ENCODE data around the gene GDAP2.
"Not testable (repeated sequence)": the region's sequence is repeated elsewhere in the genome, so short reads cannot be mapped to it uniquely, and the experiment has no call there.

GDAP2 gene

DNA sequence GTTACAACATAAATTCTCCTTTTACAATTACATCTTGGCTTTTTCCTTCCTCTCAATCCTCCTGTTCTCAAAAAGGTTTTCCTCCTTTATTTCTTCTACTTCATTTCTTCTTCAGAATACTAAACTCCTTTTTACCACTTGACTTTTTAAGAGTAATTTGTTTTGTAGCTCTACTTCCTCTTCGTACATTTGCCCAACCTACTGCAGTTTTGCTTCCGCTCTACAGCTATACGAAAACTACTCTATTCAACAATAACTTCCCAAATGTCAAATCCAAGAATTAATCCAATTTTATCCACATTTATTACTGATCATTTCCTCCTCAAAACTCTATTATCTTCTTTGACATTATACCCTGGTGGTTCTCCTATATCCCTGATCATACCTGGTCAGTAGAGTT, 3.4 kb downstream of the GDAP2 start:
- Histone ChIP-seq H3K36me3 (ENCODE audit: insufficient read depth, low read length) (no peaks in the 10 kb centered on the region), H3K9me3 (ENCODE audit: low read length) (no peaks in the 10 kb centered on the region), H3K4me1 (ENCODE audit: insufficient read depth, low read length, severe bottlenecking) (peaks cover 35% of the 10 kb centered on the region), H3K9me2 (ENCODE audit: low read depth, low read length) (no peaks in the 10 kb centered on the region), H3K27ac (ENCODE audit: low read depth, low read length, poor library complexity, severe bottlenecking) (no peak overlapping the region), H2AFZ (ENCODE audit: low read length) (no peak overlapping the region), H3K4me2 (ENCODE audit: low read length) (peak overlapping the region; percentile 37; the same call in 1 of the 2 replicates), H3F3A (ENCODE audit: insufficient read depth, low read length) (no peaks in the 10 kb centered on the region), H3K27me3 (ENCODE audit: insufficient read depth, low read length) (no peaks in the 10 kb centered on the region), H3K79me2 (ENCODE audit: insufficient read depth, low read length) (peaks cover 31% of the 10 kb centered on the region), H4K20me1 (ENCODE audit: insufficient read depth, low read length) (no peaks in the 10 kb centered on the region), H3K4me3 (ENCODE audit: low read depth, low read length, poor library complexity, severe bottlenecking) (peak overlapping the region; percentile 15), H3K9ac (ENCODE audit: low read length) (no peak overlapping the region; the same call in 1 of the 2 replicates)
- no peak for TF ChIP-seq EZH2 (IDR thresholded peaks at IDR 0.05; ENCODE audit: borderline replicate concordance, low read length)
- TF ChIP-seq, protein P1, sequence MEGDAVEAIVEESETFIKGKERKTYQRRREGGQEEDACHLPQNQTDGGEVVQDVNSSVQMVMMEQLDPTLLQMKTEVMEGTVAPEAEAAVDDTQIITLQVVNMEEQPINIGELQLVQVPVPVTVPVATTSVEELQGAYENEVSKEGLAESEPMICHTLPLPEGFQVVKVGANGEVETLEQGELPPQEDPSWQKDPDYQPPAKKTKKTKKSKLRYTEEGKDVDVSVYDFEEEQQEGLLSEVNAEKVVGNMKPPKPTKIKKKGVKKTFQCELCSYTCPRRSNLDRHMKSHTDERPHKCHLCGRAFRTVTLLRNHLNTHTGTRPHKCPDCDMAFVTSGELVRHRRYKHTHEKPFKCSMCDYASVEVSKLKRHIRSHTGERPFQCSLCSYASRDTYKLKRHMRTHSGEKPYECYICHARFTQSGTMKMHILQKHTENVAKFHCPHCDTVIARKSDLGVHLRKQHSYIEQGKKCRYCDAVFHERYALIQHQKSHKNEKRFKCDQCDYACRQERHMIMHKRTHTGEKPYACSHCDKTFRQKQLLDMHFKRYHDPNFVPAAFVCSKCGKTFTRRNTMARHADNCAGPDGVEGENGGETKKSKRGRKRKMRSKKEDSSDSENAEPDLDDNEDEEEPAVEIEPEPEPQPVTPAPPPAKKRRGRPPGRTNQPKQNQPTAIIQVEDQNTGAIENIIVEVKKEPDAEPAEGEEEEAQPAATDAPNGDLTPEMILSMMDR (IDR thresholded peaks at IDR 0.05; ENCODE audit: low read length), result no peak

- H3K27ac ChIP-seq (ENCODE audit: low read depth, low read length, poor library complexity, severe bottlenecking); H3F3A ChIP-seq (ENCODE audit: insufficient read depth, low read length); H3K9me2 ChIP-seq (ENCODE audit: low read depth, low read length); H3K27me3 ChIP-seq (ENCODE audit: insufficient read depth, low read length); H3K9me3 ChIP-seq (ENCODE audit: low read length); H2AFZ ChIP-seq (ENCODE audit: low read length); H4K20me1 ChIP-seq (ENCODE audit: insufficient read depth, low read length); H3K9ac ChIP-seq (ENCODE audit: low read length); H3K4me2 ChIP-seq (ENCODE audit: low read length); H3K4me3 ChIP-seq (ENCODE audit: low read depth, low read length, poor library complexity, severe bottlenecking): not testable (repeated sequence)
- H3K36me3 ChIP-seq (ENCODE audit: insufficient read depth, low read length), result peaks cover 26% of the 10 kb centered on the region
- peaks cover 18% of the 10 kb centered on the region for H3K4me1 ChIP-seq (ENCODE audit: insufficient read depth, low read length, severe bottlenecking)
- H3K79me2 ChIP-seq (ENCODE audit: insufficient read depth, low read length), result peaks cover 13% of the 10 kb centered on the region; the same call in 1 of the 2 replicates
Measured at GRCh38 chr1:117922717-117923116, 6.7 kb downstream of the GDAP2 start.

DNA sequence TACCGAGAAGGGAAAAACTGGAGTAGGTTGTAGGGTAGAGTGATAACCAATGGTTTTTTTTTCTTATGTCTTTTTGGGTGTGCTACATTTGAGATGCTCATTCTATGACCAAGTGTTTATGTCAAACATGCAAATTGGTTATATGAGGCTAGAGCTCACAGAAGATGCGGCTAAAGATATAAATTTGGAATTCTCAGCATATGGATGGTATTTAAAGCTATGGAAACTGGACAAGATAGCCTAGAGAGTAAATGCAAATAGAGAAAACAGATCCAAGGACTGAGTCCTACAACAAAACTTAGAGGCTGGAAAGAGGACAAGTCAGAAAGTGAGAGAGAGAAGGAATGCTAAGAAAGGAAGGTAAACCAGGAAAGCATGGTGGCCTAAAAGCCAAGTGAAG, 7.4 kb downstream of the GDAP2 start:
- peaks cover 33% of the 10 kb centered on the region for H3K36me3 ChIP-seq (ENCODE audit: insufficient read depth, low read length)
- TF ChIP-seq, protein P1 (IDR thresholded peaks at IDR 0.05; ENCODE audit: low read length), result no peak
- no peak for TF ChIP-seq EZH2 (IDR thresholded peaks at IDR 0.05; ENCODE audit: borderline replicate concordance, low read length)
- no peak overlapping the region for H3K4me3 ChIP-seq (ENCODE audit: low read depth, low read length, poor library complexity, severe bottlenecking)
- H3K4me1 ChIP-seq (ENCODE audit: insufficient read depth, low read length, severe bottlenecking), result peaks cover 13% of the 10 kb centered on the region
- H3K4me2 ChIP-seq (ENCODE audit: low read length), result no peak overlapping the region
- H2AFZ ChIP-seq (ENCODE audit: low read length), result no peak overlapping the region
- no peaks in the 10 kb centered on the region for H3K27me3 ChIP-seq (ENCODE audit: insufficient read depth, low read length)
- no peak overlapping the region for H3K27ac ChIP-seq (ENCODE audit: low read depth, low read length, poor library complexity, severe bottlenecking)
- H4K20me1 ChIP-seq (ENCODE audit: insufficient read depth, low read length), result no peaks in the 10 kb centered on the region
- H3K79me2 ChIP-seq (ENCODE audit: insufficient read depth, low read length), result peaks cover 7% of the 10 kb centered on the region; the same call in 1 of the 2 replicates
- H3K9ac ChIP-seq (ENCODE audit: low read length), result no peak overlapping the region
- no peaks in the 10 kb centered on the region for H3F3A ChIP-seq (ENCODE audit: insufficient read depth, low read length)
- no peaks in the 10 kb centered on the region for H3K9me3 ChIP-seq (ENCODE audit: low read length)
- no peaks in the 10 kb centered on the region for H3K9me2 ChIP-seq (ENCODE audit: low read depth, low read length)

- TF ChIP-seq, protein P1 (IDR thresholded peaks at IDR 0.05; ENCODE audit: low read length), result no peak
- TF ChIP-seq EZH2 (IDR thresholded peaks at IDR 0.05; ENCODE audit: borderline replicate concordance, low read length), result no peak
- Histone ChIP-seq H3K4me2 (ENCODE audit: low read length) (no peak overlapping the region), H4K20me1 (ENCODE audit: insufficient read depth, low read length) (no peaks in the 10 kb centered on the region), H3K4me1 (ENCODE audit: insufficient read depth, low read length, severe bottlenecking) (no peaks in the 10 kb centered on the region), H3K9me3 (ENCODE audit: low read length) (no peaks in the 10 kb centered on the region), H3K36me3 (ENCODE audit: insufficient read depth, low read length) (peaks cover 58% of the 10 kb centered on the region), H3F3A (ENCODE audit: insufficient read depth, low read length) (no peaks in the 10 kb centered on the region), H2AFZ (ENCODE audit: low read length) (no peak overlapping the region), H3K27me3 (ENCODE audit: insufficient read depth, low read length) (no peaks in the 10 kb centered on the region), H3K27ac (ENCODE audit: low read depth, low read length, poor library complexity, severe bottlenecking) (no peak overlapping the region), H3K9ac (ENCODE audit: low read length) (no peak overlapping the region), H3K4me3 (ENCODE audit: low read depth, low read length, poor library complexity, severe bottlenecking) (no peak overlapping the region), H3K9me2 (ENCODE audit: low read depth, low read length) (no peaks in the 10 kb centered on the region), H3K79me2 (ENCODE audit: insufficient read depth, low read length) (peaks cover 3% of the 10 kb centered on the region; the same call in 1 of the 2 replicates)
Measured at GRCh38 chr1:117919376-117919775, 10.0 kb downstream of the GDAP2 start.
